OCI-LY1 (cell line): ENCODE results near the gene VPS4A.

Experiments used
- H2AFZ ChIP-seq: fragments of 200-600 bp; sonication (generic), shearing (Covaris generic); 2 replicates; pipeline ENCODE4 v1.6.0; 2014; ENCODE audit warnings: antibody characterized with exemption, mild to moderate bottlenecking, low read length
- H3F3A ChIP-seq: fragments of 200-600 bp; sonication (generic), shearing (Covaris generic); 2 replicates; pipeline ENCODE4 v1.6.0; 2014; ENCODE audit warnings: mild to moderate bottlenecking, antibody characterized with exemption, low read length, moderate library complexity; ENCODE audit not compliant: insufficient read depth
- H3K27ac ChIP-seq: fragments of 200-600 bp; sonication (generic); 2 replicates; pipeline ENCODE4 v1.5.1; 2014; ENCODE audit warnings: low read length, mixed run types, mild to moderate bottlenecking, low read depth; ENCODE audit not compliant: poor library complexity, severe bottlenecking
- H3K27me3 ChIP-seq: fragments of 200-600 bp; sonication (generic); 2 replicates; pipeline ENCODE4 v1.6.0; 2014; ENCODE audit warnings: antibody characterized with exemption, mild to moderate bottlenecking, low read length, moderate library complexity; ENCODE audit not compliant: insufficient read depth
- H3K36me3 ChIP-seq: fragments of 200-600 bp; sonication (generic); 2 replicates; pipeline ENCODE4 v1.6.1; 2014; ENCODE audit warnings: mild to moderate bottlenecking, antibody characterized with exemption, low read length, moderate library complexity, mixed read lengths; ENCODE audit not compliant: insufficient read depth
- H3K4me1 ChIP-seq: fragments of 200-600 bp; sonication (generic); 2 replicates; pipeline ENCODE4 v1.5.1; 2014; ENCODE audit warnings: mild to moderate bottlenecking, low read length, moderate library complexity; ENCODE audit not compliant: insufficient read depth, severe bottlenecking
- H3K4me2 ChIP-seq: fragments of 200-600 bp; sonication (generic), shearing (Covaris generic); 2 replicates; pipeline ENCODE4 v1.6.1; 2014; ENCODE audit warnings: low read length
- H3K4me3 ChIP-seq: fragments of 200-600 bp; sonication (generic); 2 replicates; pipeline ENCODE4 v1.5.1; 2014; ENCODE audit warnings: low read length, low read depth, mild to moderate bottlenecking, mixed read lengths; ENCODE audit not compliant: poor library complexity, severe bottlenecking
- H3K79me2 ChIP-seq: fragments of 200-600 bp; shearing (Covaris generic); 2 replicates; pipeline ENCODE4 v1.6.1; 2016; ENCODE audit warnings: mixed run types, low read length, mixed read lengths; ENCODE audit not compliant: insufficient read depth
- H3K9ac ChIP-seq: fragments of 200-600 bp; sonication (generic), shearing (Covaris generic); 2 replicates; pipeline ENCODE4 v1.6.1; 2014; ENCODE audit warnings: mild to moderate bottlenecking, low read length, mixed read lengths
- H3K9me2 ChIP-seq: fragments of 200-600 bp; sonication (generic), shearing (Covaris generic); 2 replicates; pipeline ENCODE4 v1.6.1; 2014; ENCODE audit warnings: low read depth, mild to moderate bottlenecking, low read length, mixed read lengths
- H3K9me3 ChIP-seq: fragments of 200-600 bp; shearing (Covaris generic); 2 replicates; pipeline ENCODE4 v1.6.1; 2014; ENCODE audit warnings: low read length, mixed read lengths
- H4K20me1 ChIP-seq: fragments of 200-600 bp; sonication (generic), shearing (Covaris generic); 2 replicates; pipeline ENCODE4 v1.6.0; 2016; ENCODE audit warnings: mild to moderate bottlenecking, low read length; ENCODE audit not compliant: insufficient read depth
- CTCF ChIP-seq: fragments of 200-600 bp; sonication (generic), shearing (Covaris generic); IDR thresholded peaks from 2 replicates; pipeline ENCODE4 v1.5.1; 2017; ENCODE audit warnings: mild to moderate bottlenecking, antibody characterized with exemption, low read length, moderate library complexity, mixed read lengths
- EZH2 ChIP-seq: fragments of 200-600 bp; sonication (generic), shearing (Covaris generic); IDR thresholded peaks from 2 replicates; pipeline ENCODE4 v1.8.0; 2017; ENCODE audit warnings: borderline replicate concordance, mixed run types, mild to moderate bottlenecking, antibody characterized with exemption, low read length, moderate library complexity, mixed read lengths

Gene VPS4A

DNA sequence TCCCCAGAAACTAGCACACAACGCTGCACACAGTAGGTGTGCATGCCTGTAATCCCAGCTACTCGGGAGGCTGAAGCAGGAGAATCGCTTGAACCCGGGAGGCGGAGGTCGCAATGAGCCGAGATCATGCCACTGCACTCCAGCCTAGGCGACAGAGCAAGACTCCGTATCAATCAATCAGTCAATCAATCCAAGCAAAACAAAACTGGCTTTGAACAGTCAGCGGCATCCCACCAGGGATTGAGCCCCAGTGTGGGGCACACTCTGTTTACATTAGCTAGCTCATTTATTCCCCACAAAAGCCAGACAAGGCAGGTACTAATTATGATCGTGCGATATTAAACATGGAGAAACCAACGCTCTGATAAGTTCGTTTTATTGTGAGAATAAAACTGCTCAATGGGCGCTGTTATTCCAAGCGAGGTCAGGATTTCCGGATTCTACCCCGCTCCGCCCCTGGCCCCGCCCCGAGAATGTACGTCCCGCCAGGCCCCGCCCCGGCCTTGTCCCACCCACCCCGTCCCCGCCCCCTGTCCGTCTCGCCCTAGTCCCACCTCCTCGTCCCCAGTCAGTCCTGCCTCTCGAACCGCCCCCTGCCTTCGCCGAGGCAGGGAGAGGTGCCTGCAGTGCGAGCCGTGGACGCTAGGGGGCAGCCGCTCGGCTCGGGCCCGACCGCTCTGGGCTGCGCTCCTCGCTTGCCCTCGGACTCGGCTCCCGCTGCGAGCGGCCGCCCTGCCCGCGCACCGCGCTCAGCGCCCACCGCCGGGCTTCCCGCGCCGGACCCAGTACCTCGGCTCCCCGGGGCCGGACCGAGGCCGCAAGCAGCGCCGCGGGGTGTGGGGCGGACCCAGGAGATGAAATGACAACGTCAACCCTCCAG is at the start of gene VPS4A:
VPS4A (plus strand) TSS at position 698 of the 880 bp plus-strand sequence; CDS start at position 860, 162 bp downstream.
- H3K9me3 ChIP-seq, result no peaks in the 10 kb centered on the region
- no peaks in the 10 kb centered on the region for H3K9me2 ChIP-seq
- H4K20me1 ChIP-seq, result no peaks in the 10 kb centered on the region
- no peak within 1 kb of the TSS for H2AFZ ChIP-seq
- TF ChIP-seq CTCF, result peak; percentile 67
- no peak for TF ChIP-seq EZH2
- H3K79me2 ChIP-seq, result peaks cover 8% of the 10 kb centered on the region
- peak within 1 kb of the TSS; percentile 52 for H3K27ac ChIP-seq
- peaks cover 10% of the 10 kb centered on the region for H3K4me1 ChIP-seq
- H3F3A ChIP-seq, result no peaks in the 10 kb centered on the region; the same call in 1 of the 2 replicates
- peak within 1 kb of the TSS; percentile 71 for H3K4me3 ChIP-seq
- H3K4me2 ChIP-seq, result peak within 1 kb of the TSS; percentile 78
- peaks cover 24% of the 10 kb centered on the region for H3K36me3 ChIP-seq
- H3K9ac ChIP-seq, result peak within 1 kb of the TSS; percentile 73
- no peaks in the 10 kb centered on the region for H3K27me3 ChIP-seq

DNA sequence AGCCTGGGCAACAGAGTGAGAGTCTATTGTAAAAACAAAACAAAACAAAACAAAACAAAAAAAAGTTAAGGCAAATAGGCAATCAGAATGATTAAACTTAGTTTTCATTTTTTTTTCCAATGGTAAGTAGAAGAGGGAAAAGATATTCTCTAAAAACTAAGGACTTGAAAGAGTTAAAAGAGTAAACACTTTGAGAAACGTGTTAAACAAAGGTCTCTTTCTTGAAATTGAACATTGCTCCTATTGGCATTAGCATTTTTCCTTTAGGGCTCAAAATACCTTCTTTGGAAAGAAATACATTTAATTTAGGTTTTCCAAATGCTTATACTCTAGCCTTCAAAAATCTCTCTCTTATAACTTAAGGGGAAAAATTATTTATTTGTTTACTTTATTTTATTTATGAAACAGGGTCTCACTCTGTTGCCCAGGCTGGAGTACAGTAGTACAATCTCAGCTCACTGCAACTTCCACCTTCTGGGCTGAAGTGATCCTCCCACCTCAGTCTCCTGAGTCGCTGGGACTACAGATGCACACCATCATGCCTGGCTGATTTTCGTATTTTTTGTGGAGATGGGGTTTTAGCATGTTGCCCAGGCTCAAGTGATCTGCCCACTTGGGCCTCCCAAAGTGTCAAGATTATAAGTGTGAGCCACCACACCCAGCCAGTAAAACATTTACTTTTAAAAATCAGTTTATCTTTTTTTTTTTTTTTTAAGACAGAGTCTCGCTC is 44.7 kb upstream of the VPS4A start:
- no peaks in the 10 kb centered on the region for H3K27me3 ChIP-seq
- TF ChIP-seq EZH2 (no peak), CTCF (no peak)
- H3K9me2 ChIP-seq, result no peaks in the 10 kb centered on the region
- no peaks in the 10 kb centered on the region for H3K79me2 ChIP-seq
- no peaks in the 10 kb centered on the region for H3K4me1 ChIP-seq
- no peaks in the 10 kb centered on the region for H3F3A ChIP-seq
- no peak overlapping the region for H3K27ac ChIP-seq
- no peak overlapping the region for H2AFZ ChIP-seq
- no peak overlapping the region for H3K9ac ChIP-seq
- peaks cover 43% of the 10 kb centered on the region for H3K36me3 ChIP-seq
- no peaks in the 10 kb centered on the region for H3K9me3 ChIP-seq
- H4K20me1 ChIP-seq, result no peaks in the 10 kb centered on the region
- H3K4me2 ChIP-seq, result no peak overlapping the region
- H3K4me3 ChIP-seq, result no peak overlapping the region

DNA sequence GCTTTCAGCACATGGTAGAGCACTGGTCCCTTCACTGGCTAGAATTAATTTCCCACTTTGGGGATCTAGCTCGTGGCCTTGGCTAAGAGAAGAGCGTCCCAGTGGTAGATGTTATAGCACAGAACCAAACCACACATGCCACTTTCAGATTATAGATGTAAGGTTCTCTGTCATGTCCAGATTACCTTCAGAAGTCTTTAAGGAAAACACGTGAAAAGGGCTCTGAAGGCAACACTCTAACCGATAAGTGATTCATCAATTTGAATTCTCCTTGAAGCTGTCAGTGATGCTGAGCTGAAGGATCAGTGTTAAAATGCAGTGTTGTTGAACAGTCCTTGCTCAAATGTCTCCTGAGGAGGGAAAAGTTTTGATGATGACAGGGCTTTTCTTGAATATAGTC is 43.5 kb upstream of the VPS4A start:
- Histone ChIP-seq H3F3A (no peaks in the 10 kb centered on the region), H3K27ac (no peak overlapping the region), H3K9ac (no peak overlapping the region), H3K9me3 (no peaks in the 10 kb centered on the region), H3K79me2 (no peaks in the 10 kb centered on the region), H3K4me2 (no peak overlapping the region), H3K4me1 (no peaks in the 10 kb centered on the region), H2AFZ (no peak overlapping the region), H3K4me3 (no peak overlapping the region), H3K9me2 (no peaks in the 10 kb centered on the region), H4K20me1 (no peaks in the 10 kb centered on the region), H3K27me3 (no peaks in the 10 kb centered on the region), H3K36me3 (peaks cover 39% of the 10 kb centered on the region)
- TF ChIP-seq CTCF (no peak), EZH2 (no peak)
